ENCODE data around the gene POLR2E. TPM values are rescaled to one million over a fixed set of nuclear protein-coding genes. Genes with fewer than 3 reads are reported as not detected.

POLR2E gene
- total RNA-seq, 1 donor from 2014 or later = 140 TPM

DNA sequence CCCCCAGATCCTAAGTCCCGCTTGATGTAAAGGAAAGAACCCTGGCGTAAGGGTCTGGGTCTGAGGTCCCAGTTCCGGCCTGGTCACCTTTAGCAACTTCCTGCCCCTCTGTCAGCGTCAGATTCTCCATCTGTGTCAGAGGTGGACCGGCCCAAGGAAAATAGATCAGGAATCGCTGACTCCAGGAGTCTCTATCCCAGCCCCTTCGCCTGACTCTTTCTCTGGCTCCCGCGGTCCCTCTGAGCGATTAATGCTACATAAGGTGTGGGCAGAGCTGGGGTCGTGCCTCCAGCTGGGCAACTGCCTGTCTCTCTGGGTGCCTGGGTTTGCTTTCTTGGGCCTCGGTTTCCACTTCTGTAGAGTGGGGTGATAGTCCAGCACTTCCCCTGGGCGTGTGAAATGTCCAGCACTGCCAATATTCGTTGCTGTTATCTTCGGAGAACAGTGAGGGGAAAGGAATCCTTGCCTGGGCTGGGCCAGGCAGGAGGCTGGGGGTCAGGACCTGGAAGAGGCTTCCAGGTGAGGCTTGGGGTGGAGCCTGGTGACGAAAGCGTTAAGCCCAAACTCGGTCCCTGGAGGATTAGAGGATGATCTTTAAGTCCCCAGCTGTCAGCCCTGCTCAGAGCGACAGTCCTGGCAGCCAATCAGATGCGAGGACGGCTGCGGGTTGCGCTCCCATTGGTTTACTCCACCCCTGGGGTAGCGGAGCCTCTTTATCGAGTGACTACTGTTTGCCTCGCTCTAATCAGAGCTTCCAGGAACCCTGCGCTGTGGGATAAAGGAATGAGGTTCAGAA is 54.5 kb downstream of the POLR2E start:
- TF ChIP-seq, protein P1, sequence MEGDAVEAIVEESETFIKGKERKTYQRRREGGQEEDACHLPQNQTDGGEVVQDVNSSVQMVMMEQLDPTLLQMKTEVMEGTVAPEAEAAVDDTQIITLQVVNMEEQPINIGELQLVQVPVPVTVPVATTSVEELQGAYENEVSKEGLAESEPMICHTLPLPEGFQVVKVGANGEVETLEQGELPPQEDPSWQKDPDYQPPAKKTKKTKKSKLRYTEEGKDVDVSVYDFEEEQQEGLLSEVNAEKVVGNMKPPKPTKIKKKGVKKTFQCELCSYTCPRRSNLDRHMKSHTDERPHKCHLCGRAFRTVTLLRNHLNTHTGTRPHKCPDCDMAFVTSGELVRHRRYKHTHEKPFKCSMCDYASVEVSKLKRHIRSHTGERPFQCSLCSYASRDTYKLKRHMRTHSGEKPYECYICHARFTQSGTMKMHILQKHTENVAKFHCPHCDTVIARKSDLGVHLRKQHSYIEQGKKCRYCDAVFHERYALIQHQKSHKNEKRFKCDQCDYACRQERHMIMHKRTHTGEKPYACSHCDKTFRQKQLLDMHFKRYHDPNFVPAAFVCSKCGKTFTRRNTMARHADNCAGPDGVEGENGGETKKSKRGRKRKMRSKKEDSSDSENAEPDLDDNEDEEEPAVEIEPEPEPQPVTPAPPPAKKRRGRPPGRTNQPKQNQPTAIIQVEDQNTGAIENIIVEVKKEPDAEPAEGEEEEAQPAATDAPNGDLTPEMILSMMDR (IDR thresholded peaks at IDR 0.05; ENCODE audit: partially characterized antibody, unreplicated experiment) = no peak
- H3K9me3 Mint-ChIP-seq (ENCODE audit: unreplicated experiment) = peaks cover 6% of the 10 kb centered on the region
- peak overlapping the region; percentile 96 for H3K4me3 Mint-ChIP-seq (ENCODE audit: unreplicated experiment)
- peaks cover 6% of the 10 kb centered on the region for H3K27me3 Mint-ChIP-seq (ENCODE audit: unreplicated experiment)
- peak; percentile 93 for DNase-seq
- no peaks in the 10 kb centered on the region for H3K36me3 Mint-ChIP-seq (ENCODE audit: unreplicated experiment)
- H3K4me1 Mint-ChIP-seq (ENCODE audit: low read depth, unreplicated experiment) = peaks cover 3% of the 10 kb centered on the region
- peak overlapping the region; percentile 91 for H3K27ac Mint-ChIP-seq (ENCODE audit: unreplicated experiment)

DNA sequence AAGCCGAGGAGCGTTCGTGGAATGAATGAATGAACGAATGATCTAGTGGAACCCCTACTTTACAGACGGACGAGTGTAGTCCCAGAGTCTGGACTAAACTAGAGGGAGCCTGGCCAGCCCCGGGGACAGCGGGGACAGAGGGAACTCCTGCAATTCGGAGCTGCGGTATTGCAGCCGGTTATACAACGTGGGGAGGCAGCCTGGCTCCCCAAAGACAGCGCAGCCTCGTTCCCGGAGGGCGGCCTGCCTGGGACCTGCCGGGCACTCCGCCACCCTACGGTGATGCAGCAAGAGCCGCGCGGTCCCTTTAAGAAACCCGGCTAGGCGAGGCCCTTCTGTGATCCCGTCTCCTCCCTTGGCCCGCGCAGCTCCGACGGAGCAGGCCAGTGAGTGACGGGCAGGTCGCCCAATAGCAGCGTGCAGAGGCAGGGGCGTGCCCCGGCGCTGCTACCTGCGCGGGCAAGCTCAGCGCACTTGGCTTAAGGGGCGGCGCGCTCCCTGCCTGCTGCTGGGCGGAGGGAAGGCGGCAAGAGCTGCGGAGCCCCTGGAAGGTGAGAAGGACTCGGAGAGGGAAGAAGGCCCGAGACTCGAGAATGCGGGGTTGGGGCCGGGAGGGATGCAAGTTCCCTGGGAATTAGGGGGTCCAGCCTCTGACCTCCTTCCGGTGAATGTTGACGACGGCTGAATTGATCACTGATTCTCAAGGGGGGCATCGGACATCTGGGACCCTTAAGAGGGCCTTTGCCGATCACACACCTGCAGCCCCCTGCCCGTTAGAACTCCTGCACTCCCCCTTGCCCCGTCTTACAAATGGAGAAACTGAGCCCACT is 55.3 kb downstream of the POLR2E start, which contains the start of gene ABCA7:
ABCA7 (plus strand) TSS at position 462 of the 830 bp plus-strand sequence. CDS start 1,255 bp downstream, outside the sequence.
- DNase-seq = peak; percentile 100
- H3K27me3 Mint-ChIP-seq (ENCODE audit: unreplicated experiment) = peaks cover 6% of the 10 kb centered on the region
- no peaks in the 10 kb centered on the region for H3K36me3 Mint-ChIP-seq (ENCODE audit: unreplicated experiment)
- H3K9me3 Mint-ChIP-seq (ENCODE audit: unreplicated experiment) = peaks cover 6% of the 10 kb centered on the region
- H3K27ac Mint-ChIP-seq (ENCODE audit: unreplicated experiment) = peak within 1 kb of the TSS; percentile 91
- peak within 1 kb of the TSS; percentile 96 for H3K4me3 Mint-ChIP-seq (ENCODE audit: unreplicated experiment)
- peaks cover 3% of the 10 kb centered on the region for H3K4me1 Mint-ChIP-seq (ENCODE audit: low read depth, unreplicated experiment)
- TF ChIP-seq, protein P1 (IDR thresholded peaks at IDR 0.05; ENCODE audit: partially characterized antibody, unreplicated experiment) = no peak

DNA sequence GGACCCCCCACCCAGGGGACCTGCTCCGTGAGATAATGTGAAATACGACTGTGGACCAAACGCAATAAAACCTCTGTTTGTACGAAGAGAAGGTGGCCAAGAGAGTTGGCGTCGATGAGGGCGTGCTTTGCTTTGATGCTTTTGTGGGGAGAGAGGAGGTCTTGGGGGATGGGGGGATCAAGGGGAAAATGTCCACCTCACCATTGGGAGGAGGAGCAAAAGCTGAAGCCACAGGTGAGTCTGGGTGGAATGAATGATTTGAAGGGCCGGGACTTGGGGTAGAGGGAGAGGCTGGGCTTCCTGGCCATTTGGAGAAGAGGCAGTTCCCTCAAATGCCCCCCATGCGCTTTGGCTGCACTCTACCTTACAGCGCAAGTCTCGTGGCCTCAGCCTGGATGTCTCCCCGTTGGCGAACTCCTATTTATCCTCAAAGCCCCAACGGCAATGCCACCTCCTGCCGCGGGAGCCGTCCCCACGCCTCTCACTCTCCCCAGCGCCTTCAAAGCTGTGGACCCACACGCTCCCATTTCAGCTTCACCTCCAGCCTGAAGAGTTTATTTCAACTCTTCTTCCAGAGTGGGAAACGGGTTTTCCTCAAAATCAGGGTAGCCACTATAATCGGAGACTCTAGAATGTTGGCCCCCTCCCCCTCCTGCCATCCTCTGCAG is 56.1 kb downstream of the POLR2E start:
- no peak for DNase-seq
- Mint-ChIP-seq H3K27ac (ENCODE audit: unreplicated experiment) (no peak overlapping the region), H3K36me3 (ENCODE audit: unreplicated experiment) (no peaks in the 10 kb centered on the region), H3K27me3 (ENCODE audit: unreplicated experiment) (peaks cover 6% of the 10 kb centered on the region), H3K4me1 (ENCODE audit: low read depth, unreplicated experiment) (peaks cover 3% of the 10 kb centered on the region), H3K9me3 (ENCODE audit: unreplicated experiment) (peaks cover 6% of the 10 kb centered on the region), H3K4me3 (ENCODE audit: unreplicated experiment) (peak overlapping the region; percentile 20)
- TF ChIP-seq, protein P1 (IDR thresholded peaks at IDR 0.05; ENCODE audit: partially characterized antibody, unreplicated experiment) = no peak

DNA sequence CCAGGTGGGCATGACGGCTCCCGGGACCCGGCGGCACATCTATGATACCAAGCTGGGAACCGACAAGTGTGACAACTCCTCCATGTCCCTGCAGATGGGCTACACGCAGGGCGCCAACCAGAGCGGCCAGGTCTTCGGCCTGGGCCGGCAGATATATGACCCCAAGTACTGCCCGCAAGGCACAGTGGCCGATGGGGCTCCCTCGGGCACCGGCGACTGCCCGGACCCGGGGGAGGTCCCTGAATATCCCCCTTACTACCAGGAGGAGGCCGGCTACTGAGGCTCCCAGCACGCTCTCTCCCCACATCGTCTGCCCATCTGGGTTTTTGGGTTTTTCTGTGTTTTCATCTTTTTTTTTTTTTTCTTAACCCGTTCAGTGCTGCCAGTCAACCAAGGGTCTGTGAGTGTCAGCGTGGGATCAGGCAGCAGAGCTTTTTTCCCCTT is 57.5 kb downstream of the POLR2E start:
- no peak overlapping the region for H3K27ac Mint-ChIP-seq (ENCODE audit: unreplicated experiment)
- H3K27me3 Mint-ChIP-seq (ENCODE audit: unreplicated experiment) = peaks cover 6% of the 10 kb centered on the region
- peaks cover 3% of the 10 kb centered on the region for H3K4me1 Mint-ChIP-seq (ENCODE audit: low read depth, unreplicated experiment)
- H3K4me3 Mint-ChIP-seq (ENCODE audit: unreplicated experiment) = no peak overlapping the region
- H3K36me3 Mint-ChIP-seq (ENCODE audit: unreplicated experiment) = no peaks in the 10 kb centered on the region
- no peak for DNase-seq
- H3K9me3 Mint-ChIP-seq (ENCODE audit: unreplicated experiment) = peaks cover 8% of the 10 kb centered on the region
- TF ChIP-seq, protein P1 (IDR thresholded peaks at IDR 0.05; ENCODE audit: partially characterized antibody, unreplicated experiment) = no peak

Other genes with a start within 250 kb of the POLR2E start
- gene ELANE, start 243.1 kb downstream of the POLR2E start, total RNA-seq (ENCODE audit: unreplicated experiment) = not detected
- gene CFD, start 235.7 kb downstream of the POLR2E start, total RNA-seq (ENCODE audit: unreplicated experiment) = not detected
- 65.0 TPM for gene MED16, start 202.2 kb downstream of the POLR2E start, total RNA-seq (ENCODE audit: unreplicated experiment)
- not detected for gene RNU6-9, start 201.9 kb downstream of the POLR2E start, total RNA-seq (ENCODE audit: unreplicated experiment)
- 61.9 TPM for gene R3HDM4, start 182.2 kb downstream of the POLR2E start, total RNA-seq (ENCODE audit: unreplicated experiment)
- not detected for gene KISS1R, start 178.0 kb downstream of the POLR2E start, total RNA-seq (ENCODE audit: unreplicated experiment)
- 148 TPM for gene ARID3A, start 169.3 kb downstream of the POLR2E start, total RNA-seq (ENCODE audit: unreplicated experiment)
- gene WDR18, start 111.0 kb downstream of the POLR2E start, total RNA-seq (ENCODE audit: unreplicated experiment) = 52.1 TPM
- gene GRIN3B, start 95.0 kb downstream of the POLR2E start, total RNA-seq (ENCODE audit: unreplicated experiment) = 0.93 TPM
- 222 TPM for gene TMEM259, start 74.3 kb downstream of the POLR2E start, total RNA-seq (ENCODE audit: unreplicated experiment)
- gene RNU6-2, start 73.9 kb downstream of the POLR2E start, total RNA-seq (ENCODE audit: unreplicated experiment) = not detected
- gene CNN2, start 68.8 kb downstream of the POLR2E start, total RNA-seq (ENCODE audit: unreplicated experiment) = 117 TPM
- gene ABCA7, start 55.3 kb downstream of the POLR2E start, total RNA-seq (ENCODE audit: unreplicated experiment) = 110 TPM
- gene ARHGAP45, start 28.2 kb downstream of the POLR2E start, total RNA-seq (ENCODE audit: unreplicated experiment) = 1.7 TPM
- gene GPX4, start 8.6 kb upstream of the POLR2E start, total RNA-seq (ENCODE audit: unreplicated experiment) = 210 TPM
- gene SBNO2, start 78.9 kb upstream of the POLR2E start, total RNA-seq (ENCODE audit: unreplicated experiment) = 65.5 TPM
- gene STK11, start 110.4 kb upstream of the POLR2E start, total RNA-seq (ENCODE audit: unreplicated experiment) = 48.2 TPM
- 74.7 TPM for gene CBARP, start 142.6 kb upstream of the POLR2E start, total RNA-seq (ENCODE audit: unreplicated experiment)
- 129 TPM for gene ATP5F1D, start 146.4 kb upstream of the POLR2E start, total RNA-seq (ENCODE audit: unreplicated experiment)
- gene MIDN, start 153.2 kb upstream of the POLR2E start, total RNA-seq (ENCODE audit: unreplicated experiment) = 325 TPM
- gene CIRBP, start 174.0 kb upstream of the POLR2E start, total RNA-seq (ENCODE audit: unreplicated experiment) = 341 TPM
- 17.3 TPM for gene FAM174C, start 180.2 kb upstream of the POLR2E start, total RNA-seq (ENCODE audit: unreplicated experiment)
- gene EFNA2, start 190.5 kb upstream of the POLR2E start, total RNA-seq (ENCODE audit: unreplicated experiment) = 61.4 TPM